ENCODE measurements around the gene CSMD2.
A peak's percentile ranks its signal among the peaks of the same experiment; 100 is the strongest.
"Not testable (repeated sequence)": the region's sequence is repeated elsewhere in the genome, so short reads cannot be mapped to it uniquely, and the experiment has no call there.

The CSMD2 gene

GRCh38 chr1:34049994-34050393, 115.0 kb downstream of the CSMD2 start:
- DNase-seq, result no peak

- no peak for DNase-seq
Measured at GRCh38 chr1:34049477-34049876, 115.6 kb downstream of the CSMD2 start.

GRCh38 chr1:34037856-34038255, 127.2 kb downstream of the CSMD2 start:
- no peak for DNase-seq

- no peak for DNase-seq
Measured at GRCh38 chr1:34037109-34037508, 127.9 kb downstream of the CSMD2 start.

- DNase-seq, result no peak
Measured at GRCh38 chr1:34034036-34034435, 131.0 kb downstream of the CSMD2 start.

GRCh38 chr1:34029954-34030353, 135.1 kb downstream of the CSMD2 start:
- no peak for DNase-seq

GRCh38 chr1:34029515-34029914, 135.5 kb downstream of the CSMD2 start:
- no peak for DNase-seq

GRCh38 chr1:34028381-34029055, 136.5 kb downstream of the CSMD2 start:
- DNase-seq, result no peak

GRCh38 chr1:34025675-34026074, 139.4 kb downstream of the CSMD2 start:
- DNase-seq, result no peak

GRCh38 chr1:34024485-34024884, 140.5 kb downstream of the CSMD2 start:
- no peak for DNase-seq

GRCh38 chr1:34019741-34020552, 145.1 kb downstream of the CSMD2 start:
- DNase-seq, result no peak

GRCh38 chr1:34018285-34018684, 146.7 kb downstream of the CSMD2 start:
- DNase-seq, result no peak

GRCh38 chr1:34016281-34016680, 148.7 kb downstream of the CSMD2 start:
- DNase-seq, result not testable (repeated sequence)

- DNase-seq, result peak; percentile 47
Measured at GRCh38 chr1:34013958-34014737, 150.9 kb downstream of the CSMD2 start.

- no peak for DNase-seq
Measured at GRCh38 chr1:34013136-34013535, 151.9 kb downstream of the CSMD2 start.

GRCh38 chr1:34009340-34009985, 155.6 kb downstream of the CSMD2 start:
- DNase-seq, result no peak

GRCh38 chr1:34007760-34008159, 157.3 kb downstream of the CSMD2 start:
- no peak for DNase-seq

GRCh38 chr1:34005309-34005708, 159.7 kb downstream of the CSMD2 start:
- DNase-seq, result no peak

GRCh38 chr1:34002810-34003209, 162.2 kb downstream of the CSMD2 start:
- no peak for DNase-seq

GRCh38 chr1:33997127-33998036, 167.6 kb downstream of the CSMD2 start:
- DNase-seq, result no peak

GRCh38 chr1:33996281-33996680, 168.7 kb downstream of the CSMD2 start:
- no peak for DNase-seq

- DNase-seq, result no peak
Measured at GRCh38 chr1:33993301-33993700, 171.7 kb downstream of the CSMD2 start.
